Epidermal melanocyte (primary cell): Measurements from ENCODE around the gene EXOC4.

ENCODE experiments used
- DNase-seq: peaks from one replicate; pipeline ENCODE4 v3.0.0; 2011; ENCODE audit warnings: low spot score; ENCODE audit not compliant: insufficient read length

The EXOC4 gene

GRCh38 chr7:134088199-134088598 lies 835.3 kb downstream of the EXOC4 start:
- no peak for DNase-seq

GRCh38 chr7:134089446-134089845 lies 836.6 kb downstream of the EXOC4 start:
- no peak for DNase-seq

- no peak for DNase-seq
Measured at GRCh38 chr7:134098072-134098471, 845.2 kb downstream of the EXOC4 start.

GRCh38 chr7:134101716-134102115 lies 848.8 kb downstream of the EXOC4 start:
- no peak for DNase-seq

- no peak for DNase-seq
Measured at GRCh38 chr7:134104166-134104565, 851.3 kb downstream of the EXOC4 start.

GRCh38 chr7:134105841-134106240 lies 853.0 kb downstream of the EXOC4 start:
- no peak for DNase-seq

- DNase-seq = no peak
Measured at GRCh38 chr7:134108802-134109201, 855.9 kb downstream of the EXOC4 start.

- no peak for DNase-seq
Measured at GRCh38 chr7:134113655-134114054, 860.8 kb downstream of the EXOC4 start.

GRCh38 chr7:134114992-134115391 lies 862.1 kb downstream of the EXOC4 start:
- DNase-seq = no peak
